ENCODE data around the gene IGF2R. TPM values are rescaled to one million over a fixed set of nuclear protein-coding genes. Genes with fewer than 3 reads are reported as not detected.
"Not testable (repeated sequence)": the region's sequence is repeated elsewhere in the genome, so short reads cannot be mapped to it uniquely, and the experiment has no call there.

Gene IGF2R
- total RNA-seq, 1 donor from 2014 or later, result 247 TPM

DNA sequence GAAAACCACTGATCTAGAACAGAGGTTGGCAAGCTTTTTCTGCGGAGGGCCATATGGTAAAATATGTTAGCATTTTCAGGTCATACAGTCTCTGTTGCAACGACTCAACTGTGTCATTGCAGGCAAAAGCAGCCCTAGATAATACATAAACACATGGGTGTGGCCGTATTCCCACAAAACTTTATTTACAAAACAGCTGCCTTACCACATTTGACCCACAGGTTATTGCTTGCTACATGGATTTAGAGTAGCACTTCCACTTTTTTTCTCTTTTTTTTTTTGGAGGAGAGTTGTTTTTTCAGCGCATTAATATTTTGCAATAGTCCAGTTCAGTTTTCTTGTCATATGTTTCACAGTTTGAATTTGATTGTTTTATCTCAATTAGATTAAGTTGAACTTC, 2.5 kb upstream of the IGF2R start:
- Mint-ChIP-seq H3K4me1 (ENCODE audit: low read depth) (peaks cover 19% of the 10 kb centered on the region), H3K27ac (ENCODE audit: unreplicated experiment) (no peak overlapping the region), H3K4me3 (ENCODE audit: unreplicated experiment) (no peak overlapping the region), H3K27me3 (ENCODE audit: low read depth) (peaks cover 4% of the 10 kb centered on the region), H3K9me3 (ENCODE audit: low read depth) (no peaks in the 10 kb centered on the region), H3K36me3 (ENCODE audit: low read depth) (peaks cover 3% of the 10 kb centered on the region)
- TF ChIP-seq, protein P1, sequence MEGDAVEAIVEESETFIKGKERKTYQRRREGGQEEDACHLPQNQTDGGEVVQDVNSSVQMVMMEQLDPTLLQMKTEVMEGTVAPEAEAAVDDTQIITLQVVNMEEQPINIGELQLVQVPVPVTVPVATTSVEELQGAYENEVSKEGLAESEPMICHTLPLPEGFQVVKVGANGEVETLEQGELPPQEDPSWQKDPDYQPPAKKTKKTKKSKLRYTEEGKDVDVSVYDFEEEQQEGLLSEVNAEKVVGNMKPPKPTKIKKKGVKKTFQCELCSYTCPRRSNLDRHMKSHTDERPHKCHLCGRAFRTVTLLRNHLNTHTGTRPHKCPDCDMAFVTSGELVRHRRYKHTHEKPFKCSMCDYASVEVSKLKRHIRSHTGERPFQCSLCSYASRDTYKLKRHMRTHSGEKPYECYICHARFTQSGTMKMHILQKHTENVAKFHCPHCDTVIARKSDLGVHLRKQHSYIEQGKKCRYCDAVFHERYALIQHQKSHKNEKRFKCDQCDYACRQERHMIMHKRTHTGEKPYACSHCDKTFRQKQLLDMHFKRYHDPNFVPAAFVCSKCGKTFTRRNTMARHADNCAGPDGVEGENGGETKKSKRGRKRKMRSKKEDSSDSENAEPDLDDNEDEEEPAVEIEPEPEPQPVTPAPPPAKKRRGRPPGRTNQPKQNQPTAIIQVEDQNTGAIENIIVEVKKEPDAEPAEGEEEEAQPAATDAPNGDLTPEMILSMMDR (IDR thresholded peaks at IDR 0.05), result no peak
- no peak for DNase-seq (ENCODE audit: low spot score)

DNA sequence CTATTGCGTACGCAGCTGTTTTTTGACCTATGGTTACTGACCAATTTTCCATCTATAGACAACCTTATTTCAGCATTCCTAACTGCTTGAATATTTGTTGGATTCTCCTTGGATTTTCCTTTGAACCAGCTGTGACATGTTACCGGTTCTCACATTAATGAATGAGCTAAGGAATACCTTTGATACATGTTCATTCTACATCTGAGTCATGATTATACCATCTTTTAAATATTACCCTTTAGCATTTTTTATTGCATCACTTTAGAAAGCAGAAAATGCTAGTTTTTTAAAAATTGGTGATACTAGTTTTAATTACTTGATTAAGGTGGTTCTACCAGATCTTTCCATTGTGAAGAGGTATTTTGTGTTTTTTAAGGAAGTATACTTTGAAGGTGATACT, 1.9 kb upstream of the IGF2R start:
- Mint-ChIP-seq H3K4me1 (ENCODE audit: low read depth) (peaks cover 24% of the 10 kb centered on the region), H3K27me3 (ENCODE audit: low read depth) (peaks cover 4% of the 10 kb centered on the region), H3K4me3 (ENCODE audit: unreplicated experiment) (no peak overlapping the region), H3K27ac (ENCODE audit: unreplicated experiment) (no peak overlapping the region), H3K36me3 (ENCODE audit: low read depth) (peaks cover 3% of the 10 kb centered on the region), H3K9me3 (ENCODE audit: low read depth) (no peaks in the 10 kb centered on the region)
- TF ChIP-seq, protein P1 (IDR thresholded peaks at IDR 0.05), result no peak
- no peak for DNase-seq (ENCODE audit: low spot score)

DNA sequence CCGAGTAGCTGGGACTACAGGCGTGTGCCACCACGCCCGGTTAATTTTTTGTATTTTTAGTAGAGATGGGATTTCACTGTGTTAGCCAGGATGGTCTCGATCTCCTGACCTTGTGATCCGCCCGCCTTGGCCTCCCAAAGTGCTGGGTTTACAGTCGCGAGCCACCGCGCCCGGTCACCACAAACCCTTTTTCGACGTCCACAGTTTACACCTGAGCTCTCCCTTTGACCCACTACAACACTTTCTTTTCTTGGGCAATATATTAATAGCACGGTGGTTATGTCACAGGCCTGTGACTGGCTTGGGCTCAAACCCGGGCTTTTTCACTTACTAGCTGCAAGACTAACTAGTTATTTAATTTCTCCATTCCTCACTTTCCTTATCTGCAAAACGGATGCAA, 1.3 kb upstream of the IGF2R start:
- H3K4me1 Mint-ChIP-seq (ENCODE audit: low read depth), result peaks cover 30% of the 10 kb centered on the region
- H3K27ac Mint-ChIP-seq (ENCODE audit: unreplicated experiment); H3K36me3 Mint-ChIP-seq (ENCODE audit: low read depth); H3K9me3 Mint-ChIP-seq (ENCODE audit: low read depth); DNase-seq (ENCODE audit: low spot score); H3K27me3 Mint-ChIP-seq (ENCODE audit: low read depth); H3K4me3 Mint-ChIP-seq (ENCODE audit: unreplicated experiment): not testable (repeated sequence)

DNA sequence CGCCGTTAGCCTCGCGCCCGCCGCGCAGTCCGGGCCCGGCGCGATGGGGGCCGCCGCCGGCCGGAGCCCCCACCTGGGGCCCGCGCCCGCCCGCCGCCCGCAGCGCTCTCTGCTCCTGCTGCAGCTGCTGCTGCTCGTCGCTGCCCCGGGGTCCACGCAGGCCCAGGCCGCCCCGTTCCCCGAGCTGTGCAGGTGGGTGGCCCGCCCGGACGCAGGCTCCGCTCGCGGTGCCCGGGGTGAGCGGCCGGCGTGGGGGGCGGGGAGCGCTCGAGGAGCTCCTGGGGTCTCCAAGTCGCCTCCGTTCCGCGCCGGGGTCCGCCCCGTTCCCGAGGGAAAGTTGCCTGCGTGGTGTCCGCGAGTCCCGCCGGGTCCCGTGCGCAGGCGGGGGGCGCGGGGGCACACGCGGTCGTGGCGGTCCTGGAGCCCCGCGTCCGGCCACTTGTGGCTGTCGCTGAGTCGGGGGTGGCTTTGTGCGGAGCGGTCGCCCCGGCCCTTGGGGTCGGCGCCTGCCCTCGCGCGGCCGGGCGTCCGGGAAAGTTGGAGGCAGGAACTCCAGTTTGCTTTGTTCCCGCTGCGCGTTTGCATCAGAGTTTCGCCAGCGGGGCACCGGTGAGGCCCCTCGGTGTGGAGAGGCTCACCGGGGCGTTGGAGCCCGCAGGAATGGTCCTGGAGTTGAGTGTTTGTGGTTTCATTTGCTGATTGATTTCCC, 476 bp downstream of the IGF2R start:
- TF ChIP-seq, protein P1 (IDR thresholded peaks at IDR 0.05), result peak; percentile 54
- Mint-ChIP-seq H3K4me3 (ENCODE audit: unreplicated experiment) (peak overlapping the region; percentile 91), H3K36me3 (ENCODE audit: low read depth) (peaks cover 3% of the 10 kb centered on the region), H3K27ac (ENCODE audit: unreplicated experiment) (peak overlapping the region; percentile 98), H3K4me1 (ENCODE audit: low read depth) (peaks cover 47% of the 10 kb centered on the region), H3K9me3 (ENCODE audit: low read depth) (no peaks in the 10 kb centered on the region), H3K27me3 (ENCODE audit: low read depth) (no peaks in the 10 kb centered on the region)
- no peak for DNase-seq (ENCODE audit: low spot score)

DNA sequence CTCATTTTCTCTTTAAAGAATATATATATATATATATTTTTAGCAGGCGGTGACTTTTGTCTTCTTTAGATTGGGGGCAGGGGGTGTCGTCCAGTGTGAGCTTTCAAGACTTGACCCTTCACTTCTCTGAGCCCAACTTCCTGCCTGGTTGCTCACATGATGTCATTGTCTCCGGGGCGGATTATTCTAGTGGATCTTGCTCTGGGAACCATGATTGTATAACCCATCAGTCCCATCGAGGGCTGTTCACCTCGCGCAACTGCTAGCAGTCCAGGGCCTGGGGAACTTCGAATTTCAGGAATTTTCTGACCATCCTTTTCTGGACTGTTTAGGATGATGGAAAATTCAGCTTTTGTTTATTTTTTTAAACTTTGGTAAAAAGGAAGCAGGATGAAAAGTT, 1.0 kb downstream of the IGF2R start:
- peaks cover 3% of the 10 kb centered on the region for H3K36me3 Mint-ChIP-seq (ENCODE audit: low read depth)
- H3K4me1 Mint-ChIP-seq (ENCODE audit: low read depth), result peaks cover 53% of the 10 kb centered on the region
- TF ChIP-seq, protein P1 (IDR thresholded peaks at IDR 0.05), result peak; percentile 23
- no peak for DNase-seq (ENCODE audit: low spot score)
- no peaks in the 10 kb centered on the region for H3K27me3 Mint-ChIP-seq (ENCODE audit: low read depth)
- H3K4me3 Mint-ChIP-seq (ENCODE audit: unreplicated experiment), result peak overlapping the region; percentile 91
- H3K27ac Mint-ChIP-seq (ENCODE audit: unreplicated experiment), result peak overlapping the region; percentile 98
- H3K9me3 Mint-ChIP-seq (ENCODE audit: low read depth), result no peaks in the 10 kb centered on the region

DNA sequence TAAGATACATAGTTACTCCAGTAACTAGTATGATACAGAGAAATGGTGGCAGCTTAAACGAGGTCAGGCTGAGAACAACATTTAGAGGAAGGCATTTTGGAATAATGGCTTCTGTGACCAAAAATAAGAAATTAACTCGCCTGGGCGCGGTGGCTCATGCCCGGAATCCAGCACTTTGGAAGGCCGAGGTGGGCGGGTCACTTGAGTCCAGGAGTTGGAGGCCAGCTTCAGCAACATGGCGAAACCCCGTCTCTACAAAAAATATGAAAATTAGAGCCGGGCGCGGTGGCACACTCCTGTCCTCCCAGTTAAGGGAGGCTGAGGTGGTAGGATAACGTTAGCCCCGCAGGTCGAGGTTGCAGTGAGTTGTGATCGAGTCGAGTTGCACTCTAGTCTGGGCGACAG, 1.8 kb downstream of the IGF2R start:
- peak overlapping the region; percentile 98 for H3K27ac Mint-ChIP-seq (ENCODE audit: unreplicated experiment)

More for the DNA sequence above, 1.8 kb downstream of the IGF2R start:
- Mint-ChIP-seq H3K9me3 (ENCODE audit: low read depth) (no peaks in the 10 kb centered on the region), H3K4me3 (ENCODE audit: unreplicated experiment) (peak overlapping the region; percentile 91), H3K27me3 (ENCODE audit: low read depth) (no peaks in the 10 kb centered on the region), H3K4me1 (ENCODE audit: low read depth) (peaks cover 57% of the 10 kb centered on the region), H3K36me3 (ENCODE audit: low read depth) (peaks cover 3% of the 10 kb centered on the region)
- DNase-seq (ENCODE audit: low spot score), result no peak
- TF ChIP-seq, protein P1 (IDR thresholded peaks at IDR 0.05), result no peak

All from chondrocyte (in vitro differentiated cells).